K562 (cell line): Measurements from ENCODE around the gene UHMK1. TPM values are rescaled to one million over a fixed set of nuclear protein-coding genes. Genes with fewer than 3 reads are reported as not detected.
A peak's percentile ranks its signal among the peaks of the same experiment; 100 is the strongest.
"Not testable (repeated sequence)": the region's sequence is repeated elsewhere in the genome, so short reads cannot be mapped to it uniquely, and the experiment has no call there.

Source experiments
- DDX20 ChIP-seq: fragments of 450-650 bp; IDR thresholded peaks from 2 replicates; pipeline ENCODE4 v1.6.1; 2016; ENCODE audit warnings: missing genetic modification characterization, low read depth, mild to moderate bottlenecking, missing compliant biosample characterization, moderate library complexity
- ESRRA ChIP-seq: fragments of 450-650 bp; IDR thresholded peaks from 2 replicates; pipeline ENCODE4 v1.6.1; 2014; ENCODE audit warnings: low read depth, mild to moderate bottlenecking, moderate library complexity, borderline replicate concordance
- ETV1 ChIP-seq: fragments of 450-650 bp; conservative IDR thresholded peaks from 2 replicates; pipeline ENCODE4 v1.6.1; 2016; ENCODE audit warnings: missing genetic modification characterization, control low read depth, low read depth, missing compliant biosample characterization
- HDAC8 ChIP-seq: fragments of 450-650 bp; IDR thresholded peaks from 2 replicates; pipeline ENCODE4 v1.6.1; 2016; ENCODE audit warnings: mild to moderate bottlenecking, missing genetic modification characterization, moderate library complexity, missing compliant biosample characterization
- HIVEP1 ChIP-seq: fragments of 250-450 bp; sonication (Bioruptor Pico); IDR thresholded peaks from 2 replicates; pipeline ENCODE4 v1.4.0; 2020; ENCODE audit warnings: mild to moderate bottlenecking
- KLF1 ChIP-seq: fragments of 450-650 bp; IDR thresholded peaks from 2 replicates; pipeline ENCODE4 v1.6.1; 2016; ENCODE audit warnings: missing genetic modification characterization, missing compliant biosample characterization
- KLF6 ChIP-seq: fragments of 250-450 bp; sonication (Bioruptor Pico); IDR thresholded peaks from 2 replicates; pipeline ENCODE4 v1.4.0; 2020; ENCODE audit warnings: mild to moderate bottlenecking, moderate library complexity, borderline replicate concordance
- MEF2D ChIP-seq: conservative IDR thresholded peaks from 2 replicates; pipeline ENCODE4 v1.6.1; 2016; ENCODE audit warnings: low read depth, missing genetic modification characterization, missing compliant biosample characterization
- NR4A1 ChIP-seq, 2 experiments: fragments of 250-450 bp in 1 of 2; fragments of 450-650 bp in 1 of 2; sonication (Bioruptor Pico) in 1 of 2; IDR thresholded peaks; 2 replicates each; pipeline versions ENCODE4 v1.4.0 to v1.6.1; 2016 to 2020; ENCODE audit warnings: mild to moderate bottlenecking in 2 of 2, missing compliant biosample characterization in 1 of 2, missing genetic modification characterization in 1 of 2, moderate library complexity in 1 of 2
- PPARD ChIP-seq: fragments of 250-450 bp; sonication (Bioruptor Pico); IDR thresholded peaks from 2 replicates; pipeline ENCODE4 v1.8.0; 2022; ENCODE audit warnings: inconsistent platforms, mild to moderate bottlenecking, moderate library complexity
- PTTG1 ChIP-seq: fragments of 450-650 bp; IDR thresholded peaks from 2 replicates; pipeline ENCODE4 v1.6.1; 2016; ENCODE audit warnings: low read depth, mild to moderate bottlenecking, missing genetic modification characterization, missing compliant biosample characterization
- PYGO2 ChIP-seq: fragments of 450-650 bp; IDR thresholded peaks from 2 replicates; pipeline ENCODE4 v1.6.1; 2016; ENCODE audit warnings: mild to moderate bottlenecking, missing genetic modification characterization, moderate library complexity, missing compliant biosample characterization
- TAF7 ChIP-seq: fragments of 450-650 bp; IDR thresholded peaks from 2 replicates; pipeline ENCODE4 v1.6.1; 2016; ENCODE audit warnings: missing genetic modification characterization, missing compliant biosample characterization
- TCFL5 ChIP-seq: fragments of 250-450 bp; sonication (Bioruptor Pico); conservative IDR thresholded peaks from 2 replicates; pipeline ENCODE4 v1.6.1; 2021; ENCODE audit warnings: mild to moderate bottlenecking, moderate library complexity, matching md5 sums
- TEAD1 ChIP-seq, 2 experiments: fragments of 450-650 bp in 1 of 2; sonication (generic) in 1 of 2; formaldehyde crosslinking; IDR thresholded peaks; 2 replicates each; pipeline versions ENCODE4 v1.4.0 to v1.8.0; 2020 to 2022; ENCODE audit warnings: mild to moderate bottlenecking in 2 of 2, missing genetic modification reagents in 1 of 2
- TEAD2 ChIP-seq: fragments of 450-650 bp; IDR thresholded peaks from 2 replicates; pipeline ENCODE4 v1.6.1; 2016; ENCODE audit warnings: missing genetic modification characterization, control low read depth, missing compliant biosample characterization
- ZNF354B ChIP-seq: fragments of 250-450 bp; sonication (Bioruptor Pico); IDR thresholded peaks from 2 replicates; pipeline ENCODE4 v1.4.0; 2020
- ZNF41 ChIP-seq: fragments of 250-450 bp; sonication (Bioruptor Pico); conservative IDR thresholded peaks from 2 replicates; pipeline ENCODE4 v1.4.0; 2020; ENCODE audit warnings: mild to moderate bottlenecking
- ZNF696 ChIP-seq: fragments of 250-450 bp; sonication (Bioruptor Pico); conservative IDR thresholded peaks from 2 replicates; pipeline ENCODE4 v1.4.0; 2020; ENCODE audit warnings: mild to moderate bottlenecking, moderate library complexity
- ZNF76 ChIP-seq: fragments of 250-450 bp; sonication (Bioruptor Pico); IDR thresholded peaks from 2 replicates; pipeline ENCODE4 v1.4.0; 2020; ENCODE audit warnings: mild to moderate bottlenecking, moderate library complexity, borderline replicate concordance
- polyA plus RNA-seq, 8 experiments: library from polyadenylated mRNA; depleted of rRNA in 4 of 8; stranded (reverse) in 5 of 8; unstranded in 3 of 8; fragments of >200 nt; fragmentation: Nextera tagmentation in 2 of 8; fragmentation: Illumina TruSeq in 1 of 8; extraction: Ambion mirVana in 2 of 8; extraction: Trizol in 1 of 8; gene quantifications; 2 replicates each; pipeline versions ENCODE4 v1.2.1 to v1.2.3, GENCODE V29; 2011 to 2014; ENCODE audit warnings: inconsistent platforms in 1 of 8, missing spikeins in 1 of 8
- total RNA-seq, 7 experiments: library from RNA; depleted of rRNA in 6 of 7; stranded (reverse); fragments of >200 nt in 6 of 7; fragmentation: Illumina TruSeq in 2 of 7; extraction: Trizol in 2 of 7; gene quantifications; 2 replicates each; pipeline versions ENCODE4 v1.2.1 to v1.2.3, GENCODE V29; 2011 to 2021; ENCODE audit warnings: low replicate concordance in 1 of 7
- TF ChIP-seq, protein P1 (sequence below): fragments of 450-650 bp; conservative IDR thresholded peaks from 2 replicates; pipeline ENCODE4 v1.6.1; 2016; ENCODE audit warnings: missing genetic modification characterization, low read depth, mild to moderate bottlenecking, missing compliant biosample characterization, moderate library complexity
- TF ChIP-seq, protein P2 (sequence below), 2 experiments: fragments of 200-800 bp in 1 of 2; sonication (Bioruptor generic) in 1 of 2; sonication (generic) in 1 of 2; formaldehyde crosslinking in 1 of 2; IDR thresholded peaks in 1 of 2; conservative IDR thresholded peaks in 1 of 2; 2 replicates each; pipeline versions ENCODE4 v1.5.0 to v1.6.1; 2016 to 2020; ENCODE audit warnings: missing compliant biosample characterization in 1 of 2, missing genetic modification characterization in 1 of 2, missing genetic modification reagents in 1 of 2
- TF ChIP-seq, protein P3 (sequence below), 3 experiments: fragments of 200-800 bp in 1 of 3; sonication (Bioruptor generic) in 1 of 3; sonication (generic) in 1 of 3; formaldehyde crosslinking in 1 of 3; IDR thresholded peaks; 2 replicates each; pipeline versions ENCODE4 v1.6.1 to v1.8.0; 2016 to 2022; ENCODE audit warnings: mild to moderate bottlenecking in 2 of 3, missing compliant biosample characterization in 2 of 3, missing genetic modification characterization in 2 of 3, missing genetic modification reagents in 1 of 3

Gene UHMK1
- total and polyA plus RNA-seq, 9 of the 15 experiments (the other 6 are each of a cell fraction or from before 2014, with no cell fraction given): 13.1 to 72.4 (median 38.3) TPM

DNA sequence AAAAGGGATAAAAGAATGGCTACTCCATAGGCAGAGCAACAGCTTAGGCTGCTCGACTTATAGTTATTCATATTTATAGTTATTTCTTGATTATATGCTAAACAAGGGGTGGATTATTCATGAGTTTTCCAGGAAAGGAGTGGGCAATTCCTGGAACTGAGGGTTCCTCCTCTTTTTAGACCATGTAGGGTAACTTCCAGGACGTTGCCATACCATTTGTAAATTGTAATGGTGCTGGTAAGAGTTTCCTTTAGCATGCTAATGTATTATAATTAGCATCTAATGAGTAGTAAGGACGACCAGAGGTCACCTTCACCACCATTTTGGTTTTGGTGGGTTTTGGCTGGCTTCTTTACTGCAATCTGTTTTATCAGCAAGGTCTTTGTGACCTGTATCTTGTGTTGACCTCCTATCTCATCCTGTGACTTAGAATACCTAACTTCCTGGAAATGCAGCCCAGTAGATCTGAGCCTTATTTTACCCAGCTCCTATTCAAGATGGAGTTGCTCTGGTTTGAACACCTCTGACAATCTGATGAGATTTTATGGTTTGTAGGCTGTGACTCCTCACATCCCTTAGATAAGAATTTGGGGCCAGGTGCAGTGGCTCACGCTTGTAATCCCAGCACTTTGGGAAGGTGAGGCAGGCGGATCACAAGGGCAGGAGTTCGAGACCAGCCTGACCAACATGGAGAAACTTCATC, 1.9 kb upstream of the UHMK1 start (continued):
- not testable (repeated sequence) for TF ChIP-seq NR4A1 (CRISPR knock-in tag; IDR thresholded peaks at IDR 0.05)
- TF ChIP-seq NR4A1 (tag; IDR thresholded peaks at IDR 0.05) (peak; percentile 98), HIVEP1 (CRISPR knock-in tag) (peak; percentile 79; the same call in 1 of the 2 replicates), ZNF41 (CRISPR knock-in tag) (peak; percentile 75; the same call in 1 of the 2 replicates), TEAD1 (CRISPR knock-in tag; IDR thresholded peaks at IDR 0.05) (peak in 1 of 2 experiments; percentile 53; a peak in 1 of 4 replicates), ZNF354B (CRISPR knock-in tag) (peak; percentile 59; the same call in 1 of the 2 replicates), PYGO2 (tag) (peak; percentile 97), ZNF696 (CRISPR knock-in tag) (0 out of 2 replicates have a peak, but pooled peaks have one; percentile 53), TAF7 (0 out of 2 replicates have a peak, but pooled peaks have one; percentile 57), HDAC8 (tag) (peak; percentile 97), KLF1 (tag) (peak; percentile 71; the same call in 1 of the 2 replicates), ETV1 (tag) (0 out of 2 replicates have a peak, but pooled peaks have one; percentile 20), KLF6 (CRISPR knock-in tag) (peak; percentile 91), ZNF76 (CRISPR knock-in tag) (peak; percentile 92), ESRRA (peak; percentile 92), TEAD2 (tag) (peak; percentile 69), PPARD (CRISPR knock-in tag) (peak; percentile 78; the same call in 1 of the 2 replicates), DDX20 (peak; percentile 90), TCFL5 (CRISPR knock-in tag) (peak; percentile 66; the same call in 1 of the 2 replicates), MEF2D (peak; percentile 89), PTTG1 (peak; percentile 88)
- TF ChIP-seq, protein P1, sequence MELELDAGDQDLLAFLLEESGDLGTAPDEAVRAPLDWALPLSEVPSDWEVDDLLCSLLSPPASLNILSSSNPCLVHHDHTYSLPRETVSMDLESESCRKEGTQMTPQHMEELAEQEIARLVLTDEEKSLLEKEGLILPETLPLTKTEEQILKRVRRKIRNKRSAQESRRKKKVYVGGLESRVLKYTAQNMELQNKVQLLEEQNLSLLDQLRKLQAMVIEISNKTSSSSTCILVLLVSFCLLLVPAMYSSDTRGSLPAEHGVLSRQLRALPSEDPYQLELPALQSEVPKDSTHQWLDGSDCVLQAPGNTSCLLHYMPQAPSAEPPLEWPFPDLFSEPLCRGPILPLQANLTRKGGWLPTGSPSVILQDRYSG (tag): peak; percentile 94
- TF ChIP-seq, protein P2, sequence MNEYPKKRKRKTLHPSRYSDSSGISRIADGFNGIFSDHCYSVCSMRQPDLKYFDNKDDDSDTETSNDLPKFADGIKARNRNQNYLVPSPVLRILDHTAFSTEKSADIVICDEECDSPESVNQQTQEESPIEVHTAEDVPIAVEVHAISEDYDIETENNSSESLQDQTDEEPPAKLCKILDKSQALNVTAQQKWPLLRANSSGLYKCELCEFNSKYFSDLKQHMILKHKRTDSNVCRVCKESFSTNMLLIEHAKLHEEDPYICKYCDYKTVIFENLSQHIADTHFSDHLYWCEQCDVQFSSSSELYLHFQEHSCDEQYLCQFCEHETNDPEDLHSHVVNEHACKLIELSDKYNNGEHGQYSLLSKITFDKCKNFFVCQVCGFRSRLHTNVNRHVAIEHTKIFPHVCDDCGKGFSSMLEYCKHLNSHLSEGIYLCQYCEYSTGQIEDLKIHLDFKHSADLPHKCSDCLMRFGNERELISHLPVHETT (CRISPR knock-in tag; conservative IDR thresholded peaks at IDR 0.05 in 1 of 2, IDR thresholded peaks at IDR 0.05 in 1 of 2): peak in 1 of 2 experiments; percentile 76; a peak in 2 of 4 replicates
- TF ChIP-seq, protein P3, sequence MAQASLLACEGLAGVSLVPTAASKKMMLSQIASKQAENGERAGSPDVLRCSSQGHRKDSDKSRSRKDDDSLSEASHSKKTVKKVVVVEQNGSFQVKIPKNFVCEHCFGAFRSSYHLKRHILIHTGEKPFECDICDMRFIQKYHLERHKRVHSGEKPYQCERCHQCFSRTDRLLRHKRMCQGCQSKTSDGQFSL (CRISPR knock-in tag; IDR thresholded peaks at IDR 0.05): not testable (repeated sequence)
- TF ChIP-seq, protein P3 (tag; IDR thresholded peaks at IDR 0.05): peak in 1 of 2 experiments; percentile 95; a peak in 2 of 4 replicates
